22Rv1 (cell line): ENCODE measurements around the gene LINC00237.

Source experiments
- CTCF ChIP-seq: fragments of 450-650 bp; IDR thresholded peaks from 2 replicates; pipeline ENCODE4 v1.5.1; 2017; ENCODE audit warnings: mild to moderate bottlenecking
- ZFX ChIP-seq: fragments of 450-650 bp; IDR thresholded peaks from 2 replicates; pipeline ENCODE4 v1.6.1; 2017; ENCODE audit warnings: antibody characterized with exemption, borderline replicate concordance

GRCh38 chr20:21103582-21104465 is 2.3 kb downstream of the LINC00237 start:
- no peak for TF ChIP-seq CTCF
- TF ChIP-seq ZFX, result no peak
